T-cell (primary cell): Measurements from ENCODE around the gene GSE1. TPM values are rescaled to one million over a fixed set of nuclear protein-coding genes. Genes with fewer than 3 reads are reported as not detected.

Experiments used
- ATAC-seq, 4 experiments: fragments of 200-7000 bp in 3 of 4; fragments of 150-1000 bp in 1 of 4; cut with Tn5 transposase; replicated peaks in 1 of 4; 1 replicate in 3 of 4; 2 replicates in 1 of 4; pipeline ENCODE4 v1.10.0; 2021; ENCODE audit warnings: moderate library complexity in 3 of 4, mild to moderate bottlenecking in 2 of 4, moderate number of reproducible peaks in 1 of 4
- CTCF ChIA-PET, 2 donors: fragments of 300-600 bp; sonication (Branson Sonifier 250); formaldehyde crosslinking; loops; one replicate each; lab custom pipeline; 2022; ENCODE audit warnings: antibody characterized with exemption in 2 of 2; lab: Charles Lee
- POLR2A ChIA-PET, 2 donors: fragments of 300-600 bp; sonication (Branson Sonifier 250); formaldehyde crosslinking; loops; one replicate each; lab custom pipeline; 2022; ENCODE audit warnings: antibody characterized with exemption in 2 of 2; lab: Charles Lee
- DNase-seq, 35 experiments: peaks; one replicate each; pipeline versions ENCODE4 v3.0.0 to v3.0.0-alpha.2; 2013 to 2023
- H3K27ac ChIP-seq: one replicate; pipeline ENCODE4 v1.5.1; 2013; ENCODE audit warnings: low read length
- H3K27me3 ChIP-seq, 2 experiments: replicated peaks in 1 of 2; 1 replicate in 1 of 2; 2 replicates in 1 of 2; pipeline versions ENCODE4 v1.6.1 to v1.7.0; 2013; ENCODE audit warnings: low read length in 1 of 2, mixed read lengths in 1 of 2; ENCODE audit not compliant: control insufficient read depth in 2 of 2, insufficient read depth in 2 of 2; ENCODE audit errors: extremely low read depth in 1 of 2
- H3K36me3 ChIP-seq, 2 donors: 1 replicate in 1 of 2; 2 replicates in 1 of 2; pipeline versions ENCODE4 v1.6.1 to v1.7.0; 2013; ENCODE audit warnings: low read length in 1 of 2; ENCODE audit not compliant: control insufficient read depth in 2 of 2, insufficient read depth in 1 of 2; ENCODE audit errors: extremely low read depth in 1 of 2
- H3K4me1 ChIP-seq, 2 experiments: 1 replicate in 1 of 2; 2 replicates in 1 of 2; pipeline versions ENCODE4 v1.6.1 to v1.7.0; 2013; ENCODE audit warnings: low read length in 2 of 2, mixed read lengths in 1 of 2; ENCODE audit not compliant: insufficient read depth in 2 of 2, control insufficient read depth in 1 of 2; ENCODE audit errors: extremely low read depth in 1 of 2
- H3K4me3 ChIP-seq, 2 donors: 1 replicate in 1 of 2; 2 replicates in 1 of 2; pipeline versions ENCODE4 v1.5.1 to v1.7.0; 2013; ENCODE audit warnings: mild to moderate bottlenecking in 2 of 2, low read length in 1 of 2, moderate library complexity in 1 of 2; ENCODE audit not compliant: control insufficient read depth in 1 of 2; ENCODE audit errors: extremely low read depth in 1 of 2
- H3K9me3 ChIP-seq: 2 replicates; pipeline ENCODE4 v1.7.0; 2013
- H3K27ac Mint-ChIP-seq, 2 donors: one replicate each; pipeline ENCODE4 v1.8.0; 2020 to 2021; ENCODE audit warnings: mild to moderate bottlenecking in 2 of 2, mixed read lengths in 2 of 2
- H3K27me3 Mint-ChIP-seq, 2 donors: one replicate each; pipeline ENCODE4 v1.8.0; 2021 to 2022; ENCODE audit warnings: mixed read lengths in 2 of 2
- H3K36me3 Mint-ChIP-seq: one replicate; pipeline ENCODE4 v1.8.0; 2021; ENCODE audit warnings: mixed read lengths
- H3K4me1 Mint-ChIP-seq, 3 donors: one replicate each; pipeline ENCODE4 v1.8.0; 2020 to 2022; ENCODE audit warnings: mixed read lengths in 3 of 3, mild to moderate bottlenecking in 1 of 3
- H3K4me3 Mint-ChIP-seq, 3 donors: one replicate each; pipeline ENCODE4 v1.8.0; 2020 to 2022; ENCODE audit warnings: mild to moderate bottlenecking in 3 of 3, mixed read lengths in 3 of 3, moderate library complexity in 3 of 3
- H3K9me3 Mint-ChIP-seq, 3 donors: one replicate each; pipeline ENCODE4 v1.8.0; 2020 to 2022; ENCODE audit warnings: mixed read lengths in 3 of 3
- WGBS: methylation state at CpG from one replicate; pipeline ENCODE4 v1.1.5; 2013; ENCODE audit warnings: missing lambda C conversion rate; ENCODE audit not compliant: insufficient coverage; 5-methylcytosine and 5-hydroxymethylcytosine counted together
- total RNA-seq, 35 experiments: library from RNA in 6 of 35; stranded (reverse) in 6 of 35; fragments of 120-200 nt in 1 of 35; gene quantifications; one replicate each; pipeline versions ENCODE4 v1.2.1 to v1.2.4 and lab custom pipeline; 2013 to 2026

GSE1 gene
- total RNA-seq, 5 donors from 2014 or later (not counting 1 experiment from before 2014, with no cell fraction given): 29.1 to 61.7 (median 37.4) TPM

- DNase-seq: no peak
- ATAC-seq: no peak
- Mint-ChIP-seq H3K36me3 (peaks cover 15% of the 10 kb centered on the region), H3K27me3 (peaks cover 0 to 2% of the 10 kb centered on the region in 2 donors), H3K4me1 (peaks cover 5 to 7% (median 7%) of the 10 kb centered on the region in 3 donors), H3K4me3 (no peak overlapping the region), H3K27ac (no peak overlapping the region), H3K9me3 (no peaks in the 10 kb centered on the region)
- WGBS: 86% methylated on average over 19 of the region's 20 CpGs
- POLR2A ChIA-PET: interaction anchor here in 1 of 2 donors (0.6 kb wide), 1 partner anchor 296 kb away, joined by 3 read pairs; no protein-coding TSS in a partner anchor
- Histone ChIP-seq H3K4me3 (no peak overlapping the region), H3K36me3 (no peaks in the 10 kb centered on the region), H3K27me3 (peaks cover 0 to 31% of the 10 kb centered on the region in 2 experiments), H3K27ac (no peak overlapping the region), H3K4me1 (peaks cover 0 to 9% of the 10 kb centered on the region in 2 experiments), H3K9me3 (no peaks in the 10 kb centered on the region)
- CTCF ChIA-PET: no interaction called here
These were observed 109.2 kb downstream of the GSE1 start for GRCh38 chr16:85722128-85722893.

GRCh38 chr16:85724126-85724879 is 111.2 kb downstream of the GSE1 start:
- CTCF ChIA-PET: no interaction called here
- Mint-ChIP-seq H3K9me3 (no peaks in the 10 kb centered on the region), H3K4me1 (peaks cover 0 to 5% (median 0%) of the 10 kb centered on the region in 3 donors), H3K4me3 (no peak overlapping the region), H3K36me3 (peaks cover 15% of the 10 kb centered on the region), H3K27me3 (no peaks in the 10 kb centered on the region), H3K27ac (no peak overlapping the region)
- WGBS: 82% methylated on average over 17 of the region's 20 CpGs
- Histone ChIP-seq H3K27me3 (peaks cover 0 to 14% of the 10 kb centered on the region in 2 experiments), H3K4me3 (no peak overlapping the region), H3K4me1 (no peaks in the 10 kb centered on the region), H3K27ac (no peak overlapping the region), H3K36me3 (no peaks in the 10 kb centered on the region), H3K9me3 (no peaks in the 10 kb centered on the region)
- POLR2A ChIA-PET: no interaction called here
- DNase-seq: no peak
- no peak for ATAC-seq

- ChIA-PET POLR2A (no interaction called here), CTCF (no interaction called here)
- Histone ChIP-seq H3K9me3 (no peaks in the 10 kb centered on the region), H3K4me1 (no peaks in the 10 kb centered on the region), H3K27me3 (peaks cover 0 to 9% of the 10 kb centered on the region in 2 experiments), H3K4me3 (no peak overlapping the region), H3K36me3 (no peaks in the 10 kb centered on the region), H3K27ac (no peak overlapping the region)
- no peak for ATAC-seq
- Mint-ChIP-seq H3K4me3 (no peak overlapping the region), H3K4me1 (peaks cover 0 to 5% (median 0%) of the 10 kb centered on the region in 3 donors), H3K36me3 (peaks cover 15% of the 10 kb centered on the region), H3K27me3 (no peaks in the 10 kb centered on the region), H3K9me3 (no peaks in the 10 kb centered on the region), H3K27ac (no peak overlapping the region)
- no peak for DNase-seq
- WGBS: 94% methylated on average over 9 of the region's 12 CpGs
These were observed 111.8 kb downstream of the GSE1 start for GRCh38 chr16:85724936-85725335.

Other genes with a start within 250 kb of the GSE1 start
- gene GINS2, start 75.6 kb downstream of the GSE1 start, total RNA-seq: 1 to 10 TPM; 1.1 to 3.7 (median 1.6) TPM
- gene C16orf74, start 137.8 kb downstream of the GSE1 start, total RNA-seq: 10 to 100 TPM in 3 of 5 donors, 1 to 10 TPM in 2; 3.1 to 21.7 (median 15.6) TPM
- gene EMC8, start 186.2 kb downstream of the GSE1 start, total RNA-seq: 10 to 100 TPM; 27.3 to 34.8 (median 31.1) TPM
- gene COX4I1, start 186.4 kb downstream of the GSE1 start, total RNA-seq: 100 to 1,000 TPM; 542 to 606 (median 574) TPM